OCI-LY3 (cell line): ENCODE data around the gene SHLD2.
"Not testable (repeated sequence)": the region's sequence is repeated elsewhere in the genome, so short reads cannot be mapped to it uniquely, and the experiment has no call there.

ENCODE experiments used
- CTCF ChIP-seq: fragments of 200-600, 300-600 bp; sonication (generic); IDR thresholded peaks from 2 replicates; pipeline ENCODE4 v1.5.1; 2014; ENCODE audit warnings: antibody characterized with exemption, low read length, low read depth
- EZH2phosphoT487 ChIP-seq: fragments of 200-600 bp; shearing (Covaris generic); IDR thresholded peaks from 2 replicates; pipeline ENCODE4 v1.6.1; 2018; ENCODE audit warnings: antibody characterized with exemption, mixed run types, low read depth

- TF ChIP-seq EZH2phosphoT487, CTCF: not testable (repeated sequence)
These were observed 105.9 kb downstream of the SHLD2 start for GRCh38 chr10:87200924-87201323.
